Stimulated activated CD4-positive, alpha-beta T cell treated with anti-CD3 and anti-CD28 coated beads, Interleukin-12 subunit alpha, Interleukin-12 subunit beta, amount 100 ng/mL, for 4 hours (primary cell): ENCODE results near the gene B3GALT5.
"Not testable (repeated sequence)": the region's sequence is repeated elsewhere in the genome, so short reads cannot be mapped to it uniquely, and the experiment has no call there.

Experiments
- DNase-seq: peaks from one replicate; pipeline ENCODE4 v3.0.0-alpha.2; 2020

B3GALT5 gene, protein sequence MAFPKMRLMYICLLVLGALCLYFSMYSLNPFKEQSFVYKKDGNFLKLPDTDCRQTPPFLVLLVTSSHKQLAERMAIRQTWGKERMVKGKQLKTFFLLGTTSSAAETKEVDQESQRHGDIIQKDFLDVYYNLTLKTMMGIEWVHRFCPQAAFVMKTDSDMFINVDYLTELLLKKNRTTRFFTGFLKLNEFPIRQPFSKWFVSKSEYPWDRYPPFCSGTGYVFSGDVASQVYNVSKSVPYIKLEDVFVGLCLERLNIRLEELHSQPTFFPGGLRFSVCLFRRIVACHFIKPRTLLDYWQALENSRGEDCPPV

DNA sequence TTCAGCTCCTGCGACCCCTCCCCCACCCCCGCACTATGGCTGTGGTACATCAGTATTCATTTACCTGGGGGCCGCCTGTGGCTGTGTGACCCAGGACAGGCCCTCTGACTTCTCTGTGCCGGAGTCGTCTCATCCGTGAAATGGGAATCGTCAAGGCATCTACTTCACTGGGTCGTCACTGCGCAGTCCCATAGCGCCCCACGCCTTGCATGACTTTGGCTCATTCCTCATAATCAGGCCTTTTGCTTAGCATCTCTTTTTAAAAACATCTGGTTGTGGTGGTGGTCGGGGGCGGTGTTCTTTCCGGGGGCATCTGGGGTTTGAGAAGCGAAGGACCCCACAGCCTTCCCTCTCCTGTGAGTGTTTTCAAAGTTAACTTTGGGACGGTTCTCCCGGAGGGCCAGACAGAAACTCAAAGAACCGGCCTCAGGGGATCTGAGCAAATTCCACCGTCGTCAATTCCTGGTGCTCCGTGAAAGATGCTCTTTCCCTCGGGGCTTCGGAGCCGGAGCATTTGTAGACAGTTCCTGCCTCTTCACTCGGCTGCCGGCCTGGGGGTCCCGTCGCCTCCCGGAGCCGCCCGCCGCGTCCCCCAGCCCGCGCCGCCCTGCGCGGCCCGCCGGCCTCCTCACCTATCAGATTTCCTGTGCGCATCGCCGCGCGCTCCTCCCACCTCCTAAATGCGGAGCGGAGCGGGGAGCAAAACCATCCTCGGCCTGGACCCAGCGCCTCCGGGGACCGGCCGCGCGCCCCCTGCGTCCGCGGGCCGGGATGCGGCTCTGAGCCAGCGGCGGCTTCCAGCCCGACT is at the start of gene B3GALT5:
Gene B3GALT5, plus strand, starts transcription at position 708 of the 808 bp plus-strand sequence. CDS start 47,620 bp downstream, outside the sequence.
- no peak for DNase-seq

DNA sequence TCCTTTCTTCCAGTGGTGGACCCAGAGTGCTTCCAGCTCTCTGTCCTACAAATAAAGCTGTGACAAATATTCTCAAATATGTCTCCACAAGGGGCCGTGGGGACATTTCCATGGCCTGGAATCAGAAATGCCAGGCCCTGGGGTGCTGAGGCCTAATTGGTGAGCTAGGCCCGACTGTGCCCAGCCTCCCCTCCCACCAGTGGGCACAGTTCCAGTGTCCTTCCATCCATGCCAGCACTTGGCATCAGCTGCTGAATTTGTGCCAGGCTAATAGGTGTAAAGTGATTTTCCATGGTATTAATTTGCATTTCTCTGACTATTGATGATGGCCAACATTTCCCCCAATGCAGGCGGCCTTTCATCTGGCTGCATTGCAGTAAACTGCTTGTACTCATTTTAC is 48.5 kb upstream of the B3GALT5 start:
- no peak for DNase-seq

DNA sequence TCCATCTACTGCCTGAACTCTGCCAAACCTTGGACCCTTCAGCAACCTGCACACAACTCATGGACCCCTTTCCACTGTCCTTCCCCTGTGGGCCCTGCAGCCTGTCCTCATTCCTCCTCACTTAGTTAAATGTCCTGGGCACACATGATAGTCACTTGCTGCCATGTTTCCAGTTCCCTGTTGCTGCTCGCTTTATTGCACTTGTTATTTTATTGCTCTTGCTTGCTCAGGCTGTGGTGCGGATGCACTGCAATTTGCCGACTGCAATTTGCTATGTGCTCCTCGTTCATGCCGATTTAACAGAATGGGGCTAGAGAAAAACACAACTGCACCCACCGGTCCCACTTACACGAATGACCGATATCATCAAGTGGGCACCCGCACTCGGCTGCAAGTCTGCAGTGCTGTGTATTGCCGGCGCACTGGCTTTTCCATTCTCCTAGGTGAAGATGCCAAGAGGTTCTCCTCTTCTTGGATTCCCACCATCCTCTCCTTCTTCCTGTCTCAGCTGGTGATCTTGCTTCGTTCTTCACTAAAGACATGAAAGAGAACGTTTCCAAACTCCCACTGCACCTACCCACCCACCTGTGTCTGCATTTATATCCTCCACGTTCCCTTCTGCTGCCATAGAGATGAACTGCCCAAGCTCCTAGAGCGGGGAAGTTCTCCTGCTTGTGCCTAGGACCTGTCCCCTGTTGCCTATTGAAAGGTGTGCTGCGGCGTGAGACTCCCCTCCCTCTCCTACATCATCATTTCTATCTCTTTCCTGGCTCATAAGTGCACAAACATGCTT is 45.4 kb upstream of the B3GALT5 start:
- DNase-seq, result no peak

DNA sequence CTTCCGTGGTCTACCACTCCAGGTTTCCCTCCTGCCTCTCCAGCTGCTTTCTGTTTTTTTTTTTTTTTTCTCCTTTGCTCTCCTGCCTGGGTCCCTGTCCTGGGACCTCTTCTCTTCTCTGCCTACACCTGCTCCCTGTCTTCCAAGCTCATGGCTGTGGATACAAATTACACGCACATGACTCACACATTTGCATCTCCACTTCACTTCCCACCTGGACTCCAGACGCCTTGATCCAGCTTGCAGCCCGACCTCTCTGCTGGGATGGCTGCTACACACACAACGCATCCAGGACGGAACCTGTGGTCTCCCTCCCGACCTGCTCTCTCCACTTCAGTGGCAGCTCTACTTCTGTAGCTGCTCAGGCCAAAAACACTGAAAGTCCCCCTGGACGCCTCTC is 44.4 kb upstream of the B3GALT5 start:
- DNase-seq, result no peak

DNA sequence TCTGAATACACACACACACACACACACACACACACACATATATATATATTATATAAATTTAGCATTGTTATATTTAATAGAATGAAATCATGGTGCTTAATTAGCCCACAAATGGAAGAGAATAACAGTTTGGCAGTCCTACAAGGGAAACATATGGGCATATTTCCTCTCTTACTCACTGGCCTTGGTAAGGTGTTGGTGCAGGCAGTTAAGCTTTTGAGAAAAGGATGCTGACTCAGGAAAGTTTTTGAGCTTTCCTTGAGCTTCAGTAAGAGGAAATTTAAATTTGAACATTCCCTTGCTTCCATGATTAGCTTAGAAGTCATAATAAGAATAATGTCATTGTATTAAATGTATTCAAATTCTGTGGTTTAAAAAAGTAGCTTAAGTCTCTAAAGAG is 37.0 kb upstream of the B3GALT5 start:
- no peak for DNase-seq

DNA sequence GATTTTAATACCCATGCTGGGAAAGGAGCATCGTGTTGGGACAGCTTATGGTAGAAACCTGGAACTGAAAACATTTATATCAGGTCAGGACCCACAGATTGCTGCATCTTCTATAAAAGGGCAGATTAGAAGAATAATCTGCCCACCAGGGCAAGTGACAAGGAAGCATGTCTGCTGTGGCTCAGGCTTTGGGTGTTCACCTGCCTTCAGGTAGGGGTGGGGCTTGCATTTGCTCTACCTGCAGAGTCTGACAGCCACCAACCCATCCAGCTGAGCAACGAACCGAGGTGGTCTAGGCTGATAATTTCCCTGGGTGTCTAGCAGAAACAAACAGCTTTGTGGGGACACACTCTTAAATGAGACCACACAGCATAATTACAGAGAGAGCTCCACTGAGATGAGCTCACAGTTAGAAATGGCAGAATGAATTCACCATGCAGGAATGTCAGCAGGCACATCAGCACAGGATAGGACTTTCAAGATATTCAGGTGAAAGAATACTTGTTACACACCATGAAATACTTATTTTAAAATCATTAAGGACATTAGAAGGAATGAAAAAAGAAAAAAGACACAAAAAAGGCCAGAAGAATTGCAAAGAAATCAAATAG is 36.1 kb upstream of the B3GALT5 start:
- DNase-seq, result no peak

DNA sequence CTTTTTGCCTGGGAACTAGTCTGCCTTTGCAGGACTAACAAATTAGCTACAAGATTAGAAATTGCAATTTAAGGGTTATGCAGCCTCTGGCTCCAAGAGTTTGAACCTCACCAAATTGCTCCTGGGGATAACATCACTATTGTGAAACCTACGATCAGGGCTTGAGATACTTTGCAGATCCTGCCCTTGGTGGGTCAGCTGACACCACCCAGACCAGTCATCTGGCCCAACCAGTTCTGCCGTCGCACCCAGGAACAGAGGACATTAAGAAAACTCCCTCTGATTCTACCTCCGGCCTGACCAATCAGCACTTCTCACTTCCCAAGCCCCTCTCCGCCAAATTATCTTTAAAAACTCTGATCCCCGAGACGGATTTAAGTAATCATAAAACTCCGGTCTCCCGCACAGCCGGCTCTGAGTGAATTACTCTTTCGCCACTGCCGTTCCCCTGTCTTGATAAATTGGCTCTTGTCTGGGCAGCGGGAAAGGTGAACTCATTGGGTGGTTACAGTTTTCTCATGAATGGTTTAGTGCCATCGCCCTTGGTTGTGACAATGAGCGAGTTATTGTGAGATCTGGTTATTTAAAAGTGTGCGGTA is 32.9 kb upstream of the B3GALT5 start:
- no peak for DNase-seq

DNA sequence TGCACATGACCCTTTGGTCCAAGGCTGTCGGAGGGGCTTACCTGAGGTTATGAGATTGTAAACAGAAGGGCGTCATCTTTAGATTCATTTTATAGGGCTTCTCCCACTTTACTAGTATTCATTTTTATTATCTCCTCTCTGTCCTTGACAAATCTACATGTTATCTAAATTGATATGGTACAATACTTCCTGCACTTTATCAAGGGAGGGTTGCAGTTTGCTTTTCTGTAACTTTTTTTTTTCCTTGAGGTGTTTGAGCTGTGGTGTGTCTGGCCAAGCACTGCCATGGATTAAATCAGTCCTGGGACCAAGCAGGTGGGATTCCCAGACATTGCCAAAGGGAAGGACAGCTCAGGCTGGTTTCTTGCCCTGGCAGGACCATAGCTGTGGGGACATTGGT is 32.0 kb upstream of the B3GALT5 start:
- DNase-seq, result no peak

DNA sequence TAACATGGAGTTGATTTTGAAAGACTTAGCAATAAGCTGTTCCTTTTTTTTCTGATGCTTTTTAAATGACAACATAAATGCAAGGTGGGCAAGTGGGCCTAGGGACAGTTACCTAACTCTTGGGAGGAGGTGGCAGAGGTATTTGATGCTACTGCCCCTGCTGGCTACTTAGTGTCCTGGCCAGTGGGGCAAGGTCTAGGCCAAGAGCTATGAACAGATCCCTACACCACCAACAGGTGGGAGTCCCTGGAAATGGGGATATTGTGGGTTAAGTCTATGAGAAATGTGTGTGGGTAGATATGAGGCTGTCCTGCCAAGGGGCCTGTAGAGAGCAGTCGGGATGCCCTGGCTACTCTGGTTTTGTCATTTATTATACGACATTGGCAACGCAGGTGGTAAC is 31.3 kb upstream of the B3GALT5 start:
- DNase-seq, result no peak

DNA sequence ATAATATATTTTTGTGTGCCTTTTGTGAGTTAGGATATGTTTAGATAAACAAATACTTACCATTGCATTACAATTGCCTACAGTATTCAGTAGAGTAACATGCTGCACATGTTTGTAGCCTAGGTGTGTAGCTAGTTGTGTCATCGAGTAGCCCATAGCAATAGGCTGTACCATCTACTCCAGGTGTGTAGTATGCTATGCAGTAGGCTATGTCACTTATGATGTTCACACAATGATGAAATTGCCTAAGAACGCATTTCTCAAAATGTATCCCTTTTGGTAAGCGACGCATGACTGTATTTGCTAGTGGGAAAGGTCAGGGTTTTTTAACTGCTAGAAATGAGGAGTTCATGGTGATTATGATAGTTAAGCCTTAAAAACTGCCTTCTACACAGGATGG is 30.0 kb upstream of the B3GALT5 start:
- no peak for DNase-seq

DNA sequence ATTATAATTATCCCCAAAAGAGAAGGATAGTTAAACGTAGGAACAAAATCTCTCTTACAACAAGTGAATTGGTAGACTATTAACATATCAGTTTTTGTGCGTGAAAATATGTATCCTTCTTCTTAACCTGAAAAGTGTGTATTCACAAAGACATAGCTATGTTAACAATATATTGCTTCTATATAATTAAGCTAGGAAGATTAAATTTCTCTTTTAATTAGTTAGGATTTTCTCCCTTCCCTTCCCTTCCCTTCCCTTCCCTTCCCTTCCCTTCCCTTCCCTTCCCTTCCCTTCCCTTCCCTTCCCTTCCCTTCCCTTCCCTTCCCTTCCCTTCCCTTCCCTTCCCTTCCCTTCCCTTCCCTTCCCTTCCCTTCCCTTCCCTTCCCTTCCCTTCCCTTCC is 29.2 kb upstream of the B3GALT5 start:
- not testable (repeated sequence) for DNase-seq

DNA sequence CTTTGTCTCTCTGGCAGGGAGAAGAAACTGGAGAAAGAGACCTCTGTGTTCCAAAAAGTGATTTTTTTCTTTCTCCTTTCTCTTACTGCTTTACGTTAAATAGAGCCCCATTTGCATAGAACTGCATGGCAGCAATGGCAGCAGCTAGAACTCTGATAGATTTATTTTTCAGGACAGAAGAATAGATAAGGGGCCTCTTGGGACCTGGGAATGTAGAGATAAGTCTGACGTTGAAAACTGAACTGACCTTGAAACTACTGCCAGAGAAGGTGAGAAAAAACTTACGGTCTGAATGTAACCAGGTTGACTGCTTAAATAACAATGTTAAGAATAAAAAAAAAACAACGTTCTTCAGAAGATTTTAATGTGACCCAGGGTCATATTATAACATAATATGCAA is 25.4 kb upstream of the B3GALT5 start:
- no peak for DNase-seq

DNA sequence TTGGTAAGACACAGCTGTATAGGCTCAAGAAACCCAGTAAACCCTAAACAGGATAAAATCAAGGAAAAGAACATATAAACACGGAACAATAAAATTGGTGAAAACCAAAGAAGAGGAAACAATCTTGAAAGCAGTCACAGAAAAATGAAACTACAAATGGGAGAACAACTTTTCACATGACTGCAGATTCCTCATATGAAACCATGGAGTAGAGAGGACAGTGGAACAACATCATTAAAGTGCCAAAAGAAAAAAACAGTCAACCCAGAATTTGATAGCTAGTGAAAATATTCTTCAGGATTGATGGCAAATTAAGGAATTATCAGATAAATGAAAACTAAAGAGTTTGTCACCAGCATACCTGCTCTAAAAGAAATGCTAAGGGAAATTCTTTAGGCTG is 23.9 kb upstream of the B3GALT5 start:
- no peak for DNase-seq

DNA sequence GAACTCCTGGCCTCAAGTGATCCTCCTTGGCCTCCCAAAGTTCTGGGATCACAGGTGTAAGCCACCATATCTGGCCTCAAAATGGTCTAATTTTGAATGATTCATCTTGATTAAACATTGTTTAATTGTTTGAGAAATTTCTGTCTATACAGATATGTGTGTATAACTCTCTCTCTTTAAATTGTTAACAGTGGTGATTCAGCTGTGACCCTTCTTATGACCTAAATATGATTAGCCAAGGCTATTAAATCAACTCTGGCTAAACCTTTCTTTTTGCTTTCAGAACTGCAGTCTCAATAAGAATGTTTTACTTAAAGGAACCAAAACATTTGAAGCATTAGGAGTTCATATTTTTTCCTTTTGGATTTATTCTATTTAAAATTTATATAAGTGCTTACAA is 19.2 kb upstream of the B3GALT5 start:
- DNase-seq, result no peak

DNA sequence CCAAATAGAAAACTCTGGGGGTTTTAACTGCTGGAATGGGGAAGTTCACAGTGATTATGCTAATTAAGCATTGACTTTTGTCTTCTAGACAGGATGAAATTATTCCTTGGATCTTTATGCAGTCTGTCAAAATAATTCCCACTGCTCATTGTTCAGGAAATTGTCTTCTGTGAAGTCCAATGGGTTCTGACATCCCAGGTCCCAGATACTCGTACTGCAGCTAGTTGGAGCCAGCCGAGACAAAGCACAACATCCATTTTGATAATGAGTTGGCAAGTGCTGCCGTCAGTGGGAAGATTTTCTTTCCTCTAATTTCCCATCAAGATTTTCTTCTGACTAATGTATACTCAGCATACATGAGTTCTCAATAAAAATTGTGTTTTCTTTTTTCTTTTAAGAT is 17.3 kb upstream of the B3GALT5 start:
- DNase-seq, result no peak

DNA sequence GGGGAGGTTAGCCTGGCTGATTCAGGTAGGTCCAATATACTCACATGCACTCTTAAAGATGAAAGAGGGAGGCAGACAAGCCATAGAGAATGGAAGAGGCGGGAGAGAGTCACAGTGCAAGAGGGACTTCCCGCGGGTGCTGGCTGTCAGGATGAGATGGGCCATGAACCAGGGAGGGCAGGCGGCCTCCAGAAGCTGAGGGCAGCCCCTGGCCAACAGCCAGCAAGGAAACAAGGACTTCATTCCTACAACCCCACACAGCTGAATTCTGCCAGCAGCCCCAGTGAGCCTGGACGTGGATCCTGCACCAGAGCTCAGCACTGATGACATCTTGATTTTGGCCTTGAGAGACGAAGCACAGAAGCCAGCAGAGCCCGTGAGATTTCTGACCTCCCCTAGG is 15.1 kb upstream of the B3GALT5 start:
- DNase-seq, result no peak

DNA sequence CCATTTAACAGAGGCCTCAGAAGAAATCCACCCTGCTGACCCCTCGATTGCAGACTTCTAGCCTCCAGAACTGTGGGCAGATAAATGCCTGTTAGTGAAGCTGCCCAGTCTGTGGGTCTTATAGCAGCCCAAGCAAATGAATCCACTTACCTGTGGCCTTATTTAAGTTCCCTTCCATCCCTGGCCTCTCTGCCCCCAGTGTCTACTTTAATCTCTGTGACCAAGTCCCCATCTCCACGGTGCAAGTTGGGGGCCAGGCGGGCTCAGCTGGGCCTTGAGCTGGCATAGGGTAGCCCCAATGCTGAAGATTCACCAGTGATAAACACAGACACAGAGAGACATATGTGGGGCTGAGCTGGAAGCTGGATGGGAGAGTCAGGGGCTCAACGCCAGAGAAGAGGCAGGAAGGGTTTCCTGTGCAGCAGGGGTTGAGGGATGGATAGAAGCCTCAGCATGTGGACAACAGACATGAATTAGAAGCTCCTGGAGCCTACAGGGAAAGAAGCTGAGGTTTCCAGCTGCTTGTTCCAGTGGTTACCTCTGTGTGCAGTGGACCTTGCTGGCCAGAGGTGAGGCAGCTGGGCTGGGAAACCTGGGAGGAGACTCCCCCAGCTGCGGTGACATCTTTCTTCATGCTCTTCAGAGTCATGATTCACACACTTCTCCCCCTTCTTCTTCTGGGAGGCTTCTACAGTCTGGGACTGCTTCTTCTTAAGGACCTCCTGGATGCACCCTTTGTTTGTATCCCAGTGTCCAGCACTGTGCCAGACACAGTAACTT is 13.4 kb upstream of the B3GALT5 start:
- DNase-seq, result no peak

DNA sequence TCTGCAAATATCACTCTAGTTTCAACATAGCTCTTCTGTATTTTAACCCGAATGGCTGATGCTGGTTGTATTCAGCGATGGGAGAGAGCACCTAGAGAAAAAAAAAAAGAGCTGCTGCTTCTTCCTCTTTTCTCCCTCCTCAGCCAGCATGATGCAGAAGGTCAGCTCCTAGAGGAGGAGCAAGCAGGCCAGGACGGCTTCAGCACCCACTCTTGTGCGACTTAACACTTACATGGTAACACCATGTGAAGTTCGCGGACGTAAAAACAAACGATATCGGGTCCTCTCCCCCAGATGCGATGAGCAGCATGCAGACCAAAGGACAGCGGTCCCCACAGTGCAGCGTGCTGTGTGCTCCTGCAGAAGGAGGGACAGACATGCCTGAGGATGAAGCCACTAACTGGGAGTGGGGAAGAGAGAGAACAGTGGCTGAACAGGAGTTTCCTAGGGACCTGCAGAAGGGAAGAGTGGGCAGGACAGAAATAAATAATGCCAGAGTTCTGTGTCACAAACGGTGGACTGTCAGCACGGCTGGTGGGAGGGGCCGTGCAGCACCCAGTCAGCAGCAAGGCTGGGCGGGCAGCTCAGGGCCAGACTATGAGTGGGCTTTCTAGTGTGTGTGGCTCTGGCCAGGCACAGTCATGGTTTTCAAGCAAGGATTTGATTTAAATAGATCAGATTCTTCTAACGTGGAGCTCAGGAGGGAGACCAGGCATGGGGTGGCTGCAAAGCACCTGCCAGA is 11.4 kb upstream of the B3GALT5 start:
- no peak for DNase-seq

DNA sequence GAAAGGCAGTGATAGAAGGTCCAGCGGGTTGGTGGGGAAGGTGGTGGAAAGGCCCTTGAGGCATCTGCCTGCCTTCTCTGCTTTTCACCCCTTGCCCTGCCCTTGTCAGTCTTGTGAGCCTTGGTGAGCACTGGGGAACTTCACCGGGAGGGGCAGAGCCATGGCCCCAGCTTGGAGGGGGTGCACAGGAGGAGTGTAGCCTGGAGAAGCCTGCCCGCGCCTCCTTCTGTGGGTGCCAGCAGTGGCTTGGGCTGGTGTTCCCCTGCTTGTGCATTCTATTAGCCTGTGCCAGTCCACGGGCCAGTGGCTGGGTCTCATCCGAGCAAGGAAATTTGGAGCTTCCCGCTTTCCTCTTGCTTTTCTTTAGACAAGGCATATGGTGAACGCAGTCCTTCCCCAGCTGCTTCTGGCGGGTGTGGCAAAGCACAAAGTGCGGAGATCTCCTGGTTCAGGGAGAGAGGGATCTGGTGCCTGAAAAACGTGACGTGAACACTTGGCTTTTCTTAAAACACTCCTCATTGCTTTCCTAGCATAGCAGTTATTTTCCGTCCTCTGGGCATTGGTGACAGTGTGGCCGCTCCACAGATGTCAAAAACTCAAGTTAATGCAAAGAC is 10.6 kb upstream of the B3GALT5 start:
- no peak for DNase-seq

DNA sequence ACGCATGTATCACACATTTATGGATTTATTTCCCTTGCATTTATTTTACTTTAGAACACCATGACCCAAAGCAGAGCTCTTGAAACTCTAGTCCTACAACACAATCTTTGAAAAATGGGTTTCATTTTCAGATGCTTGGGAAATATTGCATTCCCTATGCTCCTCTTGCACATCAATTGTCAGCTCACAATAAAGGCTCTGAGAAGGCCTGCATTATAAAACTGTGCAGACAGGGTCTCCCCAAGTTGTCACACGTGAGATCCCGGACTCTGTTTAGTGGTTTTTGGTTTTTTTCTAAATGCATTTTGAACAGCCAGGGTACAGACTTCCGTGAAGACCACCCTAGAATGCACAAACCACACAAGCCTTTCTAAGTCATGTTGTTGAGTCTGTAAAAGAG is 9.9 kb upstream of the B3GALT5 start:
- no peak for DNase-seq

DNA sequence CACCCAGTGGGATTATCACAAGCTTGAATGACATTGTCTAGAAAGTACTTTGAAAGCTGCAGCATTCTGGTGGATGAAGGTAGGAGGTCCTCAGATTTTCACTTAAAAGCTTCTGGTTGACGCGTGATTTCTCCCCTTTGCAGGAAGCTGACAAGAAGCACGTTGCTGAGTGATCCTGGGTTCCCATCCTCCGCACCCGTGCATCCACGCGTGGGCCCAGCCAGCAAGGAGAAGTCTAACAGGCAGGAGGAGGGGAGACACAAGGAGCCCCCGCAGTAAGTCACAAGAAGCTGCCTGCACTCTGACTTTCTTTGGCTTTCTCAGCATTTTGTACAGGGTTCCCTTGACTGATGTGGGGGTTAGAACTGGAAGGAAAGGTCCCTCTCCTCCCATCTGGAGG is 7.8 kb upstream of the B3GALT5 start:
- no peak for DNase-seq
